Ovary (tissue), 9 donors: Measurements from ENCODE around the gene GYG2. TPM values are rescaled to one million over a fixed set of nuclear protein-coding genes. Genes with fewer than 3 reads are reported as not detected.
"Not testable (repeated sequence)": the region's sequence is repeated elsewhere in the genome, so short reads cannot be mapped to it uniquely, and the experiment has no call there.

Source experiments
- DNase-seq, 5 donors: peaks; one replicate each; pipeline ENCODE4 v3.0.0-alpha.2; 2019 to 2020
- H3K27ac ChIP-seq, 2 donors: fragments of 200-600 bp; one replicate each; pipeline versions ENCODE4 v1.5.1 to v1.8.0; 2019 to 2022
- H3K27me3 ChIP-seq: fragments of 200-600 bp; one replicate; pipeline ENCODE4 v1.8.0; 2022
- H3K36me3 ChIP-seq: fragments of 200-600 bp; sonication (generic); one replicate; pipeline ENCODE4 v1.5.1; 2019
- H3K4me1 ChIP-seq: one replicate; pipeline ENCODE4 v1.8.1; 2013; ENCODE audit warnings: mild to moderate bottlenecking, moderate library complexity; ENCODE audit not compliant: insufficient read depth
- H3K4me3 ChIP-seq: fragments of 200-600 bp; sonication (generic); one replicate; pipeline ENCODE4 v1.5.1; 2017
- H3K9me3 ChIP-seq, 2 donors: fragments of 200-600 bp in 1 of 2; sonication (generic) in 1 of 2; one replicate each; pipeline versions ENCODE4 v1.5.1 to v1.8.1; 2013 to 2019; ENCODE audit warnings: mild to moderate bottlenecking in 1 of 2, moderate library complexity in 1 of 2
- EP300 ChIP-seq: sonication (generic); formaldehyde crosslinking; IDR thresholded peaks from one replicate; pipeline ENCODE4 v1.6.1; 2017; ENCODE audit warnings: antibody characterized with exemption
- POLR2A ChIP-seq: fragments of 450-650 bp; IDR thresholded peaks from one replicate; pipeline ENCODE4 v1.6.1; 2017; ENCODE audit warnings: antibody characterized with exemption, mild to moderate bottlenecking, moderate library complexity
- WGBS, 3 donors: extraction: QIAGEN DNeasy Blood & Tissue Kit in 1 of 3; methylation state at CpG; one replicate each; pipeline versions ENCODE4 v1.1.5 to v1.1.7; 2013 to 2017; 5-methylcytosine and 5-hydroxymethylcytosine counted together
- intact Hi-C, 4 donors: fragments of 100-400 bp; cut with DNase I; formaldehyde crosslinking; loops; one replicate each; pipeline versions ENCODE4 v1.11.0 to v1.15.1; 2022 to 2023
- polyA plus RNA-seq, 2 donors: library from polyadenylated mRNA; stranded (reverse); fragments of 200-250 nt in 1 of 2; fragments of 350-450 nt in 1 of 2; fragmentation: Illumina TruSeq in 1 of 2; extraction: RNeasy Lipid Tissue Mini Kit (QIAGEN cat#74804) in 1 of 2; gene quantifications; one replicate each; pipeline ENCODE4 v1.2.3, GENCODE V29; 2013 to 2014
- total RNA-seq, 7 donors: library from RNA; depleted of rRNA in 2 of 7; stranded (reverse); fragments of >200 nt in 2 of 7; fragmentation: NEBNext Ultra II Directional in 3 of 7; extraction: Animal tissue kit (Norgen Biotek cat#: 25700) in 3 of 7; gene quantifications; one replicate each; pipeline versions ENCODE4 v1.1.0 to v1.2.4, GENCODE V29; 2016 to 2023
- TF ChIP-seq, protein P1 (sequence below), 3 donors: fragments of 450-650 bp in 2 of 3; fragments of 200-600 bp in 1 of 3; IDR thresholded peaks; one replicate each; pipeline versions ENCODE4 v1.5.1 to v1.8.0; 2016 to 2022; ENCODE audit warnings: antibody characterized with exemption in 3 of 3, mild to moderate bottlenecking in 1 of 3
- donor health status: DM: no; HTN: no; CAD: no; lungs with moderate emphysema.
- donor health status: DM: no; HTN: no; CAD: no.
- donor health status: Bipolar disorder and iron deficiency.
- donor health status: DM: yes; HTN: yes; CAD: no.
- donor health status: DM: no; HTN: no; CAD: no.
- donor health status: DM: yes; HTN: yes; CAD: no.

GYG2 gene
- total and polyA plus RNA-seq, 9 donors, result 0.72 to 9.0 (median 3.9) TPM

GRCh38 chrX:2801223-2801622 is 27.5 kb upstream of the GYG2 start:
- no peak for TF ChIP-seq EP300
- Histone ChIP-seq H3K27ac (no peak overlapping the region), H3K36me3 (no peaks in the 10 kb centered on the region), H3K9me3 (no peaks in the 10 kb centered on the region), H3K4me1 (no peaks in the 10 kb centered on the region), H3K27me3 (no peaks in the 10 kb centered on the region), H3K4me3 (no peak overlapping the region)
- intact Hi-C loops, result no loop called here
- no peak for DNase-seq
- 85 to 93% (median 86%) methylated on average over 4 of the region's 4 CpGs for WGBS, 3 donors

GRCh38 chrX:2802376-2803090 is 26.2 kb upstream of the GYG2 start:
- H3K36me3 ChIP-seq, H3K4me3 ChIP-seq, intact Hi-C loops, H3K9me3 ChIP-seq, H3K4me1 ChIP-seq, DNase-seq, H3K27me3 ChIP-seq, H3K27ac ChIP-seq: not testable (repeated sequence)
- 28 to 32% (median 29%) methylated on average over 18 of the region's 18 CpGs for WGBS, 3 donors

- H3K36me3 ChIP-seq, DNase-seq, H3K4me3 ChIP-seq, intact Hi-C loops, H3K27ac ChIP-seq, H3K9me3 ChIP-seq, H3K4me1 ChIP-seq, H3K27me3 ChIP-seq: not testable (repeated sequence)
- 66 to 72% (median 68%) methylated on average over 8 of the region's 8 CpGs for WGBS, 3 donors
Observed at GRCh38 chrX:2803486-2803885, 25.2 kb upstream of the GYG2 start.

GRCh38 chrX:2804106-2804843 is 24.5 kb upstream of the GYG2 start:
- H3K36me3 ChIP-seq, H3K4me1 ChIP-seq, H3K4me3 ChIP-seq, H3K27me3 ChIP-seq, H3K27ac ChIP-seq, intact Hi-C loops, H3K9me3 ChIP-seq, DNase-seq: not testable (repeated sequence)
- WGBS, 3 donors, result 65 to 73% (median 67%) methylated on average over 16 to 18 of the region's 18 CpGs

- H3K27me3 ChIP-seq, H3K36me3 ChIP-seq, H3K9me3 ChIP-seq, intact Hi-C loops, H3K27ac ChIP-seq, H3K4me1 ChIP-seq, H3K4me3 ChIP-seq: not testable (repeated sequence)
- peak in 2 of 5 donors; percentile 29 to 34 for DNase-seq
- 77 to 86% (median 78%) methylated on average over 18 to 20 of the region's 20 CpGs for WGBS, 3 donors
Observed at GRCh38 chrX:2804858-2805257, 23.9 kb upstream of the GYG2 start.

- no peaks in the 10 kb centered on the region for H3K36me3 ChIP-seq
- H3K27ac ChIP-seq, result no peak overlapping the region
- intact Hi-C loops, result loop anchor here in 3 of 4 donors (5.0 to 10.0 kb wide), 2 partner anchors 164 to 166 kb away; no protein-coding TSS in a partner anchor
- DNase-seq, result no peak
- no peaks in the 10 kb centered on the region for H3K27me3 ChIP-seq
- no peaks in the 10 kb centered on the region for H3K4me1 ChIP-seq
- no peak for TF ChIP-seq POLR2A
- TF ChIP-seq EP300, result no peak
- TF ChIP-seq, protein P1, sequence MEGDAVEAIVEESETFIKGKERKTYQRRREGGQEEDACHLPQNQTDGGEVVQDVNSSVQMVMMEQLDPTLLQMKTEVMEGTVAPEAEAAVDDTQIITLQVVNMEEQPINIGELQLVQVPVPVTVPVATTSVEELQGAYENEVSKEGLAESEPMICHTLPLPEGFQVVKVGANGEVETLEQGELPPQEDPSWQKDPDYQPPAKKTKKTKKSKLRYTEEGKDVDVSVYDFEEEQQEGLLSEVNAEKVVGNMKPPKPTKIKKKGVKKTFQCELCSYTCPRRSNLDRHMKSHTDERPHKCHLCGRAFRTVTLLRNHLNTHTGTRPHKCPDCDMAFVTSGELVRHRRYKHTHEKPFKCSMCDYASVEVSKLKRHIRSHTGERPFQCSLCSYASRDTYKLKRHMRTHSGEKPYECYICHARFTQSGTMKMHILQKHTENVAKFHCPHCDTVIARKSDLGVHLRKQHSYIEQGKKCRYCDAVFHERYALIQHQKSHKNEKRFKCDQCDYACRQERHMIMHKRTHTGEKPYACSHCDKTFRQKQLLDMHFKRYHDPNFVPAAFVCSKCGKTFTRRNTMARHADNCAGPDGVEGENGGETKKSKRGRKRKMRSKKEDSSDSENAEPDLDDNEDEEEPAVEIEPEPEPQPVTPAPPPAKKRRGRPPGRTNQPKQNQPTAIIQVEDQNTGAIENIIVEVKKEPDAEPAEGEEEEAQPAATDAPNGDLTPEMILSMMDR (IDR thresholded peaks at IDR 0.05), result no peak
- H3K9me3 ChIP-seq, result no peaks in the 10 kb centered on the region
- H3K4me3 ChIP-seq, result no peak overlapping the region
- WGBS, 3 donors, result 84 to 85% (median 84%) methylated on average over 5 of the region's 5 CpGs
Observed at GRCh38 chrX:2811271-2811670, 17.5 kb upstream of the GYG2 start.
